ENCODE data around the gene ANO1.

- TF ChIP-seq CTCF (IDR thresholded peaks at IDR 0.05) (no peak), POLR2A (IDR thresholded peaks at IDR 0.05) (no peak)
These were observed 155.4 kb downstream of the ANO1 start for GRCh38 chr11:70233511-70233934.
